HG03135 (cell line): ENCODE data around the gene CPNE1.

Source experiments
- ATAC-seq: cut with Tn5 transposase; IDR thresholded peaks from one replicate; pipeline ENCODE4 v1.9.1; 2021; ENCODE audit warnings: mild to moderate bottlenecking, moderate library complexity; ENCODE audit not compliant: unreplicated experiment

CPNE1 gene

GRCh38 chr20:35654415-35654814 is 10.3 kb downstream of the CPNE1 start:
- ATAC-seq = no peak

GRCh38 chr20:35653893-35654292 is 10.8 kb downstream of the CPNE1 start:
- no peak for ATAC-seq

DNA sequence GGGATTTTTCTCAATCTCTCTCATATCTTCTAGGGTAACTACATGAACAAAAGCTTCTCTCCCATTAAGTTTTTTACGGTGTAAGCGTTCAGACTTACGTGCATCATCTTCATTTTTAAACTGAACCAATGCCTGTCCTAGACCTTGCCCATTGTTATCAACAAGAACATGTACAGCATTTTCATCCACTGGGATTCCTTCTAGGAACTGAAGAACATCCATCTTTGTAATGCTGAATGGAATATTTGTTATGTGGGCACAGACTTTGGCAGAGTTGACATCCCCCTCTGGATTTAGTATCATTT is 11.3 kb downstream of the CPNE1 start:
- no peak for ATAC-seq

DNA sequence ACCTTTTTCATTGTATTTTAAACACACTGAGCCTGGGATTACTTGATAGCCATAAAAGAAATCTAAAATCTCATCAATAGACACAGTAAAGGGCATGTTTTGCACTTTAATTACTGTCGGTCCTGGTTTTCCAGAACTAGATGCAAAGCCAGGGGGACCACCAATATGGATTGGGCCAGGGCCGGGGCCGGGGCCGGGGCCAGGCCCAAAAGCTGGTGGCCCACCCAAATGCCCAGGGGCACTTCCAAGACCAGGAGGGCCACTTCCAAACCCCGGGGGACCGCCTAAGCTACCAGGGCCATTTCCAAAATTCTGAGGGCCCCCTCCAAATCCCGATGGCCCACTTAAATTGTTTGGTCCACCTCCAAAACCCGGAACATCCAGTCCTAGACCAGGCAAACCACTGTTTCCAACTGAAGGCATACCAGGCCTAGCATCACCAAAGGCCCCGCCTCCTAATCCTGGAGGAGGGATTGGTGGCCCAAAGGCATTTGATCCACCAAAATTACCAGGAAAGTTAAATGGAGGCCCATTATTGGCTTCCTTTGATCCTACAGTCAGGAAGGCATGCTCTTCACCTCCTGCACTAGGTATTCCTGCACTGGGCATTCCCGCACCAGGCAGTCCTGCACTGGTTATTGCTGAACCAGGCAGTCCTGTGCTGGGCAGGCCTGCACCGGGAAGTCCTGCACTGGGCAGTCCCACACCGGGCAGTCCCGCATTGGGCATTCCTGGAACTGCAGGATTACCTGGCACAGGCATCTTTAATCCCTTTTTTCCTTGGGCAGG is 11.9 kb downstream of the CPNE1 start:
- ATAC-seq = no peak

GRCh38 chr20:35651958-35652357 is 12.7 kb downstream of the CPNE1 start:
- ATAC-seq = no peak

- ATAC-seq = no peak
These were observed 14.1 kb downstream of the CPNE1 start for GRCh38 chr20:35650632-35651031.

- ATAC-seq = no peak
These were observed 15.9 kb downstream of the CPNE1 start for GRCh38 chr20:35648836-35649235.

GRCh38 chr20:35644806-35645205 is 19.9 kb downstream of the CPNE1 start:
- no peak for ATAC-seq

DNA sequence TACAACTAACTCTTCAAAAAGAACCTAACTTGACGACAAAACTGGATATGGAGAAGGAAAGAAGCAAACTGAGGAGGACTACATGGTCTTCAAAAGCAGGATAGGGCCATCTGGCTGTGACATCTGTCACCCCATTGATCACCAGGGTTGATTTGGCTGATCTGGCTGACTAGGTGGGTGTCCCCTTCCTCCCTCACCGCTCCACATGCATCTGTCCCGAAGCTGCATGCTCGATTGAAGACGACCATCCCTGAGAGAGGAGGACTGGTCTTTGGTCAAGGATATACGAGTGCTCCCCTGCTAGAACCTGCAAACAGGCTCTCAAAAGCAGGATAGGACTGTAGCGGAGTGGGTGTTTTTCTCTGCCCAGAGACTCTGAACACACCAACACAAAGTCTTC is 21.7 kb downstream of the CPNE1 start:
- no peak for ATAC-seq

DNA sequence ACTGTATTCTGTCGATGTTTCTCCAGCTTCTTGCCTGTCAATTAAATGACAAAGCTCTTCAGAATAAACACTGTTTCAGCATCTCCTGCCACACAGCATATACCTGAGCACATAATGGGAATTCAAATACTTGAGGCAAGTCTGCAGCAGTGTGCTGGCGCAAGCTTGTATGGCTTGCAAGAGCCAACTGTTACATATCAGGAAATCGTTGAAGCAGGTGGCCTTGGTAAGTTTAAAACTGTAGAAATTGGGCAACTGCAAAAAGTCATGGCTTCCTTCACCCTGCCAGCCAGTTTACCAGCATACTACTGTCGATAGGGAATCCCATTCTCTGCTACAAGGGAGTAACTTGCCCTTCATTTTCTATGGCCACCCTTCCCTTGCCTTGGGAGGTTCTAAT is 23.0 kb downstream of the CPNE1 start:
- ATAC-seq = no peak

DNA sequence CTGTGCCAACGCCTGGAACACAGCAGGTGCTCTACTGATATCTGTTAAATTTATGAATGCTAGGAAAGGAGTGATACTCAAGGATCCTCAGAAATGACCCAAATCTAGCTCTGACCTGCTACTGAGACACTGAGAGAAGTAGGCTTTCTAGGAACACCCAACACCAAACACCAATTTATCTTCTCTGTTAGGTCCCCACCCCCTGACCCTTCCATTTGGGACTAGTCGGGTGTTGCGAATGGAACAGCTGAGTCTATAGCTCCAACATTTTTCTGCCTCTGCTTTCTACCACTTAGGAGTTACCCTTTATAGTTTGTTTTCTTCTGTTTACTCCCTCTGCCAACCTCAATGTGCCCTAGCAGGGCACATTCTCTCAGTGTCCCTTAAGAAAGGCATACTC is 24.0 kb downstream of the CPNE1 start:
- no peak for ATAC-seq

DNA sequence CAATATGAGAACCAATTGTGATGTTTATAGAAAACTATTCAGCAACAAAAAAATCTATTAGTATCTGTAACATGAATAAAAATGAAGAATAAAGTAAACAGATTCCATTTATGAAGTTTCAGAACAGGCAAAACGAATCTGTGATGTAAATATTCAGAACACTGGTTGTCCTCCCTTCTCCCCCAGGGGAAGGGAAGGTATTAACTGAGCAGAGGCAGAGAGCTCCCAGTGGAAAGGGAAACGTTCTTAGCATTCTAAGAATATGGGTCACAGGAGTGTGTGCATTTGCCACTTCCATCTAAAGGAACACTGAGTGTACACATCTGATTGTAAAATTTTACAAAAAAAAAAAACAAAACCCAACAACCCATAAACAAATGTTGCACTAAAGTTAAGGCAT is 25.9 kb downstream of the CPNE1 start:
- no peak for ATAC-seq

DNA sequence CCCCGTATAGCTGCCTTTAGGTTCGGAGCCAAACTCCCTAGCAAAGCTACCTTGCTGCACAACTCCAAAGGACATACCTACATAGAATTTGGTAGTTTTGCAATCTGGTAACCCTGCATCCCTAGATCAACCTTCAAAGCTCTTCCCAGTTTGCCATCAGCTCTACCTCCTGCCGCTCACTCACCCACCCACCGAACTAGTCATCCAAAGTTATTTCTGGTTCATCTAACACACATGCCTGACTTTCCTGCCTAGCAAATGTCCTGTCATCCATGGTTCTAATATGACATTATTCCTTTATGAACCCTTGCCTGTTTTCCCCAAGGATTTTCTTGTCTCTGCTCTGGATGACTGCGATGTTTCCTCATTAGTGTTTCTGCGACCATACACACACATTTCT is 27.4 kb downstream of the CPNE1 start:
- no peak for ATAC-seq

DNA sequence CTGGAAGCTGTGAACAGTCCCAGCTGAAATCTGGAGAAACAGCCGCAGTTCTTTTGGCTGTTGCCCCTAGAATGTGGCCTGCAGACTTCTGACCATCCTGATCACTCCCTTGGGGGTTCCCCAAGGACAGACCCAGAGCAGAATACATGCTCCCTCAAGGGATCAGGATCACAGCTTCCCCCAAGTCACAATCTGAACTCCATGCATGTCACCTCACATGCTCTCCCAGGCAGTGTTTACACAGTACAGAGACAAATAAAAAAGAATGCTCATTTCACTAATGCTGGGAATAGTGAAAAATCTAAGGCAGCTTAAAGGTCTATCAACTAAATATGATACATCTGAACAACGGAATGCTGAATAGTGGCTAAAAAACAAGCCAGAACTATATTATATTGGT is 28.6 kb downstream of the CPNE1 start:
- ATAC-seq = no peak

DNA sequence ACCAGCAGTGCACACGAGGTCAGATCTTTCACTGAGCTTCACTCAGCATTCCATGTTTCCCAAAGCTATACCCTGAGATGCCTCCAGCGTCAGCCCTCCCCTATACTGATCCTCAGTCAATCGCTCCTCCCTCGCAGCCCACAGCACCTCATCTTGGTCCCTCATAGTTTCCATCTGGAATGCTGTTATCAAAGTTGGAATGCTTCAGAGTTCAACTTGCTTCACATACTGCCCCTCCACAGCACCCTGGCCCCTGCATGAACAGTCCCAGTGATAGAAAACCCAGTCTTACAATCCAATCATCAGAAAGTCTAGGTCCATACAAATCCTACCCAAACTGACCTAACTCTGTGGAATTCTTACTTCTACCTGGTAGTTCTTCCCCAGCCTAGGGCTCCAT is 29.0 kb downstream of the CPNE1 start:
- no peak for ATAC-seq

DNA sequence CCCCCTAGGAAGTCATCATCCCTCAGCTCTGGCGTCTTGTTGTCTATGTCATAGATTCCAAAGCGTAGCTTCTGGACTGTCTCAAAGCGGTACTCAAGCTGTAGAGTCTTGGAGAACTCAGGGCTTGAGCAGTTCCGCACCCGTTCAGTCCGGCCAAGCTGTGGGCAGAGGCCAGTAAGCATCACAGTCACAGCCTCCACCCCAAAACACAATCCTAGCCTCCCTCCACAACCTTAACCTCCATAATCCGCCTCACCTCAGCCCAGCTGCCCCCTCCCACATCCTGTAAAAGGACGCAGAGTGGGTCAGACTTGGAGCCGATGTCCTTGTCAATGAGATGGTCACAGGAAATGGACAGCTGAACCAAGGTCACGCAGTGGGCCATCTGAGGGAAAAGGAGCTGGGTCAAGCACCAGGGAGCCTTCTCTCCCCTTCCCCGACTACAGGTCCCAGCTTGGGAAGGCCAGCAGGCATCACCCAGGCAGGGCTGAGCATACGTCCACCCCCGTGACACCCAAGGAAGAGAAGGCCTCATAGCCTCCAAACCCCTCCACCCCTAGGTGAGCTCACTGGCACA is 32.1 kb downstream of the CPNE1 start:
- ATAC-seq = no peak

DNA sequence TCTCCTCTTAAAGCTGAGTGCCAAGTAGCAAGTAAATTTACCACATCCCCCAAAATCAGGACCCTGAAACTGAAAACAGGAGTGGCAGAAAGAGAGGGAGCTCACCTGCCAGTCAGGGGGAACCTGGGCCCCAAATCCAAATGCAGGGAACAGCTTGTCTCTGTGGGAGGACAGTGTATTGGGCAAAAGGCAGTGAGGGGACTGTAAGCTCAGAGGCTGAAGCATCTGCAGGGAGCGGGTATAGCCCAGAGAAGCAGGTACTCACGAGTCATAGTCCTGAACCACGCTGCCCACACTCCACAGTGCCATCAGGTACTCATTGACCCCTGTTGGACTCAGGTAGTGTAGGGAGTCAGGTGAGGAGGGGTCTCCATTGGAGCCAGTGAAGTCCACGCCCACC is 34.1 kb downstream of the CPNE1 start:
- ATAC-seq = no peak

- no peak for ATAC-seq
These were observed 35.1 kb downstream of the CPNE1 start for GRCh38 chr20:35629427-35630145.

GRCh38 chr20:35627121-35627520 is 37.6 kb downstream of the CPNE1 start:
- ATAC-seq = no peak

- no peak for ATAC-seq
These were observed 38.2 kb downstream of the CPNE1 start for GRCh38 chr20:35626386-35627001.

GRCh38 chr20:35625584-35626385 is 38.9 kb downstream of the CPNE1 start:
- no peak for ATAC-seq
